COLO668 (cell line): ENCODE results near the gene MRPL43.
A peak's percentile ranks its signal among the peaks of the same experiment; 100 is the strongest.

ENCODE experiments used
- DNase-seq: peaks from one replicate; lab custom pipeline; 2025; ENCODE audit not compliant: unreplicated experiment; lab: John Stamatoyannopoulos, UW

MRPL43 gene

DNA sequence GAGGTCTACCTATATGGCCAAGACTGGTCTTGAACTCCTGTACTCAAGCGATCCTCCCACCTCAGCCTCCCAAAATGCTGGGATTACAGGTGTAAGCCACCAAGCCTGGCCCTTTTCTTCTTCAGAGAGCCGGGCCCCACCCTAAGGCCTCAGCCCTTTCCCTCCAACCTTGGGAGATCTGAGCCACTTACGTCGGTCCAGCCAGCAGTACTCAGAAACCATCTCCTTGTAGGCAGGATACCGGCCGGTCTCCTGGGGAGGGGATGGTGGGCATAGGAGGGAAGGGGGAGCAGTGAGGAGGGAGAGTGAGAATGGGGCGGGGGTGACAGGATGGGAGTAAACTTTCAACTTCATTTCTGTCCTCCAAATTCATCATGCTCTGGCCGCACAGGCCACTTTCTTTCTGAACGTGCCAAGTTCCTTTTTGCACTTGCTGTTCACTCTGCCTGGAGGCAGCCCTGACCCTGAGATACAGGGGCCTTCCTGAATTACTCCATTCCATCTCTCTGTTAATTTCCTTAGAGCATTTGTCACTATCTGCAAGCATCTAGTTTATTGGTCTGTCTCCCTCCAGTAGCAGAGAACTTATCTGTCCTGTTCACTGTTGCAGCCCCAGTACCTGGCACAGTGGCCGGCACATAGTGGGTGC is 33.3 kb upstream of the MRPL43 start:
- no peak for DNase-seq

DNA sequence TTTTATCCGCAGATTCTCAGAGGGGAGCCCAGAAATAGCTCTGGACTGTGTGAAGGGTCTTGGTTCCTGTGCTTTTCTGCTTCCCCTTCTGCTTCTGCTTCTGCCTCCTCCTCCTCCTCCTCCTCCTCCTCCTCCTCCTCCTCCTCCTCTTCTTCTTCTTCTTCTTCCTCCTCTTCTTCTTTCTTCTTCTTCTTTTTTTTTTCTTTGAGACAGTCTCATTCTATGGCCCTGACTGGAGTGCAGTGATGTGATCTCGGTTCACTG is 32.1 kb upstream of the MRPL43 start:
- DNase-seq: no peak

DNA sequence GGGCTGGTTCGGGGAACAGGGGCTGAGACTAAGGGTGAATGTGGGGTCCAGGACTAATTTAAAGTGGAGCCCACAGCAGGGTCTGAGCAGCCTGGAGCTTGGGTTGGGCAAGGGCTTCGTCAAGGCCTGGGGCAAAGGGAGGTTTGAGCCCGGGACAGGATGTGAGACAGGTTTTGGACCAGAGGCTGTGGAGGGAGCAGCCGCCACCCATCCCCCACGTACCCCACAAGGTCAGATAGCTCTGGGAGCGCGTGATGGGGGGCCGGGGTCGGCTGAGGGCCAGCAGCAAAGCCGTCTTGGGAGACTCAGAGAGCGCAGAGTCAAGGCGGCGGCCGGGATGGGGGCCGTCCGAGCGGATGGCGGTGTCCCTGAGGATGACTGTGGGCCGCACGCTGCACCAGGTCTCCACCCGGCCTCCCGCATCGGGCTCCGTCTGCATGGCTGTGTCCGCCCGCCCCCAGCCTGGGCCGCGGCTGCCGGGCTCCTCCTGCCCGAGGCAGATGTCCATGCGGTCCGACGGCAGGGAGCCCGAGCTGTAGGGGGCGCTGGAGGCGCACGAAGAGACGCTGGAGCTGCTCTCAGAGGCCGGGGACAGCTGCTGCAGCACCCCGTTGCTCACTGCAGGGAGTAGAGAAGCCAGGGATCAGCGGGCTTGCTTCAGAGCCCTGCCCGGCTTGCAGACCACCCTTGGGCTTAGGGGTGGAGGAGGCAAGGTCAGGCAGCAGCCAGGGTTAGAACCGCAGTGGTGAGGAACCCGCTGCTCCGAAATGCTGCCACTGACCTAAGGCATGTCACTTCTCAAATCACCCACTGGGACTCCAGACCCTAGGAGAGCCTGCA is 31.5 kb upstream of the MRPL43 start:
- peak; percentile 76 for DNase-seq

- DNase-seq: no peak
These were observed 30.9 kb upstream of the MRPL43 start for GRCh38 chr10:101018118-101018599.

GRCh38 chr10:101016814-101017213 is 29.5 kb upstream of the MRPL43 start:
- no peak for DNase-seq

GRCh38 chr10:101015582-101015973 is 28.3 kb upstream of the MRPL43 start:
- DNase-seq: no peak

GRCh38 chr10:101014966-101015581 is 27.8 kb upstream of the MRPL43 start:
- no peak for DNase-seq

DNA sequence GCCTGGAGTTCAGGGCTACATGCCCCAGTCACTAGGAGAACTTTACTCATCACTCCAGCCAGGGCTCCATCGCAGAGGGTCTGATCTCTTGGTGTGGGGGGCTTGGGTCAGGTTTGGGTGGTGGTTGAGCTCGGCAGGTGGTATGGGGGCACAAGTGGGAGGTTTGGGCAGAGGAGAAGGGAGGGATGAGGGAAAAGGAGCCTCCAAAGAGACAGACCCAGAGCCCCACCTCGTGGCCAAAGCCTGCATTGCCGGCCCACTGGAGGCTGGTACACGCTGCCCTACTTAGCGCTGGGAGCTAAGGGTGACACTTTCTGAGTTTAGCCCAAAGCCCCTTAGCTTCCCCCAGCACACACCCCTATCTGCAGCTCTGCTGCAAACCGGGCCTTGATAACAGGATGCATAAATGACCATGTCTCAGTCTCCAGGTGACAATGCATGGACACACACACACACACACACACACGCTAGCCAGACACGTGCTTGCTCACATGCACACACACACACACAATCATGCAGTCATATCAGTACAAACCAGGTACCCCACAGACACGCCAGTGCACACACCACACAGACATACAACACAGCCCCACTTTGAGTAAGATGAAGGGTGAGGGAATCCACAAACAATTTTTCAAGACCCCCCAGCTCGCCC is 27.1 kb upstream of the MRPL43 start:
- DNase-seq: peak; percentile 58

DNA sequence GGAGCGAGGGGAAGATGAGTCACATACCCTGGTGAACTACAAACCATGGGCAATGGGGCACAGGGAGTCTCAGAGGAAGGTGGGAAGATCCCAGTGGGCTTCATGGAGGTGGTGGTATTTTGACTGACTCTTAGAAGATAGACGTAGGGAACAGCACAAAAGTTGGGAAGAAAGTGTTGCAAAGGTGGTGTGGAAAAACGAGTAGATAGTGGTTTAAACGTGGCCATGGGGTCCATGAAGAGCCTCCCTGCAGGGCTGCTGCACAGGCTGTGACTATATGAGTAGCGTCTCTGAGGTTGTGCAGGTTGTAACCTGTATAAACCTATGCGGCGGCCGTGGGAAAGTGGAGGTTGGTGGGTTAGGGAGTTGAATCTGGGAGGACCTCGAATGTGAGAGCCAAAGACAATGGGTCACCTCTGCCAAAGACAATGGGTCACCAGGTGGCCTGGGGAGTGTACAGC is 26.1 kb upstream of the MRPL43 start:
- DNase-seq: no peak

- DNase-seq: peak; percentile 76
These were observed 25.4 kb upstream of the MRPL43 start for GRCh38 chr10:101012525-101013364.

DNA sequence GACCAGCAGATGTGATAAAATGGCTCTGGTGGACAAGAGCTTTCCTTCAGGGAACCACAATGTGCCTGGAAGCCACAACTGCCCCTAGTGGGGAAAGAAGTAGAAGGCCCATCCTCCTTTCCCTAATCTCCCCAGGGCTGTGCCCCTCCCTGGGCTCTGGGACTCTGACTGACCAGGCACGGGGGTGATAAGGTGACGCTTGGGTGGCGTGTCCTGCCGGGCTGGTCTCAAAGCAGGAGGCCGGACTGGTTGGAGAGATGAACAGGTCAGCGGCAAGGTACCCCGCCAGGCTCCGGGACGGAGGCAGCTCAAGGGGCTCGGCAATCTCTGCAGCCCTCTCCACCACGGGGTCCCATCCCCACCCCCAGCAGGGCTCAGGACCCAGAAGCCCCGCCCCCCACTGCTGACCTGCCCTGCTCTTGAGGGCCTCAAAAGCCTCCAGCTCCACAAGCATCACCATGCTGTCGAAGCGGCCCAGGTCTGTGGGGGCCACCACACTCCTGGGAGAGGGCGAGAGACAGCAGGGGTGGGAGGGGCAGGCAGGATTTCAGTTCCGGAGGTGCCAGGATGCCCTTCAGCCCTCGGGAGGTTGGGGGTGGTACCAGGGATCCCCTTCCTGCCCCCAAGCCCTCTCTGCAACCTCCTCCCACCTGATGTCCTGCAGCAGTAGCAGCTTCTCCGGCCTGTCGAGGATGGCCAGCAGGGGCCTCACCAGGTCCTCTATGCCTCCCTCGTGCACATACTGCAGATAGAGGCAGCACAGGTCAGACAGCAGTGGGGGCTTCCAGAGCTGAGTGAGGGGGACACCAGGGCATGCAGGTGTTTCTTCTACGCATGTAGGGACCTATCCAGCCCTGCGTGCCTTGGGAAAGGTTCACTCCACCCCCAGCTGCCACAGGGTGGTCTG is 24.5 kb upstream of the MRPL43 start:
- DNase-seq: no peak

- DNase-seq: no peak
These were observed 23.0 kb upstream of the MRPL43 start for GRCh38 chr10:101010329-101010728.

DNA sequence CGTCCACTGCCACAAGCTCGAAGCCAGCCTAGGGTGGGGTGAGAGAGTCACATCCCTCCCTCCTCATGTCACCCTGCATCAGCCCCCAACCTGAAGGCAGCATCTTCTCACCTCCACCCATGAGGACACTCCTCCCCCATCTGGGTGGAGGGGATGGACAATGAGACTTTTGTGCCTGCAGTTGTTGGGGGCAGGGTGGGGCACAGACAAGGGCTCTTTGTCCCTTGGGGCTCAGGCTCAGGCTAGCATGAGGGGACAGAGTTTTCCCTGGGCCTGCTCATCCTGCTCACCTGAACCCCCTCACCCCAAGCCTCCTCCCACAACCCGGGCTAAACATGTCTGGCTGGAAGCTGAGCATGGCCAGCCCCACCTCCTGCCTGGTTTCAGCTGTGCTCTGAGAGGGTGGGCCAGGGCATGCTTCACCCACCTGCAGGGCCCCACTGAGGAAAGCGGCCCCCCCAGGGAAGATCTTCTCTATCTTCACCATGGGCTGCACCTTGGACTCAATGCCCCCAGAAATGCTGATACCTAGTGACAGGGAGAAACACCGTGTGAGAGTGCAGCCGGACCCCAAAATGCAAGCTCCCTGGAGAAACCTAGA is 21.6 kb upstream of the MRPL43 start:
- no peak for DNase-seq

DNA sequence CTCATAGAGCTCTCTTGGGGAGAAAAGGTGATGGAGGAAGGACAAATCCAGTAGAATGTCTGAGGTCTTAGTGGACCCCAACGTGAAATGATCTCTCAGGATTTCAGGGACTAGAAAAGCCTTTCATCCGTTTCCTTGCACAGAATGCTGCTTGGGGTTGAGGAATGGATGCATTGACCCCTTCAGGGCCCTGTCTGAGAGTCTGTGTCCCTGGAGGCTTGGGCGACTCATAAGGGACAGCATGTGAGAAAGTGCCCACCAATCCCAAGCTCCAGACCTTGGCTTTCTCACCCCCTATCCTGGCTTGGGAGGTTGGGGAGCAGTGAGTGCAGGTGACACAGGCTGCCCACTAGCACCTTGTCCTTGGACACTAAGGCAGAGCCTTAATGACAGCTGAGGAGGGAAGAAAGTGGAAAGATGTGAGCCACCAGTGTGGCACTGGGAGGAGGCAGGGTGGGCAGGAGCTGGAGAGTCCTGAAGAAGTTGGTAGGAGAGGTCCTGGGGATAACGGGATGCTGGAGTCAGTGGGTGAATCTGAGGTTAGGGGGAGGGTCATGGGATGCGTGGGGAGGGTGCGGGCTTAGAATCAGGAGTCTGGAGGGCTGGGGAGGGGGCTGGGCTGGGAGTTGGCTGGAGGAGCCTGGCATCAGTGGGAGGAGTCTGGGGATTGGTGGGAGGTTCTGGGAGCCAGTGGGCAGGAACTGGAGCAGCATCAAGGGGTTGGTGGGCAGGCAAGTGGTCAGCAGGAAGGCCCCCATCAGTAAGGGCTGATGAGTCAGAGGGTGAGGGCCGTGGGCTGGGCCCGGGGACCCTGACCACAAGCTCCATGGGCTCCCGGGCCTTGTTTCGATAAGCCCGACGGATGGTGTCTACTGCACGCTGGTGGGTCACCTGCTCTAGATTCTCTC is 20.9 kb upstream of the MRPL43 start:
- no peak for DNase-seq

GRCh38 chr10:101007099-101007711 is 19.9 kb upstream of the MRPL43 start:
- no peak for DNase-seq

- DNase-seq: no peak
These were observed 19.3 kb upstream of the MRPL43 start for GRCh38 chr10:101006593-101007098.

- no peak for DNase-seq
These were observed 18.7 kb upstream of the MRPL43 start for GRCh38 chr10:101005869-101006567.
